Astrocyte of the spinal cord (primary cell): ENCODE data around the gene TMEFF1.

Experiments
- DNase-seq: peaks from one replicate; pipeline ENCODE4 v3.0.0; 2011; ENCODE audit warnings: low read depth, low spot score
- H3K4me3 ChIP-seq: 2 replicates; pipeline ENCODE4 v1.5.1; 2011; ENCODE audit warnings: low read depth, mild to moderate bottlenecking, low read length, moderate library complexity
- CTCF ChIP-seq: IDR thresholded peaks from 2 replicates; pipeline ENCODE4 v1.5.1; 2012; ENCODE audit warnings: low read depth, mild to moderate bottlenecking, low read length, inconsistent platforms
- in situ Hi-C: cut with HindIII; loops from 2 replicates; pipeline ENCODE4 v1.10.0; 2017; ENCODE audit warnings: low sequenced_read_pairs

Gene TMEFF1

GRCh38 chr9:100557053-100557452 lies 84.1 kb downstream of the TMEFF1 start:
- no peak for TF ChIP-seq CTCF
- DNase-seq, result no peak
- in situ Hi-C loops, result no loop called here
- no peak overlapping the region for H3K4me3 ChIP-seq

GRCh38 chr9:100561256-100561655 lies 88.3 kb downstream of the TMEFF1 start:
- no peak for TF ChIP-seq CTCF
- H3K4me3 ChIP-seq, result no peak overlapping the region
- in situ Hi-C loops, result no loop called here
- DNase-seq, result peak; percentile 90

GRCh38 chr9:100567856-100568255 lies 94.9 kb downstream of the TMEFF1 start:
- H3K4me3 ChIP-seq, result no peak overlapping the region
- in situ Hi-C loops, result no loop called here
- TF ChIP-seq CTCF, result no peak
- no peak for DNase-seq

GRCh38 chr9:100573655-100574260 lies 100.8 kb downstream of the TMEFF1 start:
- TF ChIP-seq CTCF, result no peak
- in situ Hi-C loops, result no loop called here
- no peak overlapping the region for H3K4me3 ChIP-seq
- DNase-seq, result no peak

GRCh38 chr9:100575006-100575405 lies 102.1 kb downstream of the TMEFF1 start:
- DNase-seq, result no peak
- in situ Hi-C loops, result no loop called here
- H3K4me3 ChIP-seq, result no peak overlapping the region
- TF ChIP-seq CTCF, result no peak

GRCh38 chr9:100575765-100576386 lies 102.9 kb downstream of the TMEFF1 start:
- no peak for TF ChIP-seq CTCF
- H3K4me3 ChIP-seq, result no peak overlapping the region
- DNase-seq, result peak; percentile 70
- in situ Hi-C loops, result no loop called here
